Osteoblast (primary cell): ENCODE measurements around the gene GPATCH1. TPM values are rescaled to one million over a fixed set of nuclear protein-coding genes. Genes with fewer than 3 reads are reported as not detected.
"Not testable (repeated sequence)": the region's sequence is repeated elsewhere in the genome, so short reads cannot be mapped to it uniquely, and the experiment has no call there.

Experiments
- DNase-seq: peaks from one replicate; pipeline ENCODE4 v3.0.0; 2011; ENCODE audit warnings: low spot score, mixed read lengths; ENCODE audit not compliant: insufficient read length; ENCODE audit errors: missing footprints
- H2AFZ ChIP-seq: 2 replicates; pipeline ENCODE4 v1.6.0; 2011; ENCODE audit warnings: mild to moderate bottlenecking, low read length
- H3K27ac ChIP-seq: 2 replicates; pipeline ENCODE4 v1.5.1; 2011; ENCODE audit warnings: mild to moderate bottlenecking, low read depth, low read length, moderate library complexity
- H3K27me3 ChIP-seq: 2 replicates; pipeline ENCODE4 v1.6.0; 2012; ENCODE audit warnings: mild to moderate bottlenecking, control low read depth, inconsistent platforms, low read length, moderate library complexity; ENCODE audit not compliant: insufficient read depth
- H3K36me3 ChIP-seq: 2 replicates; pipeline ENCODE4 v1.5.1; 2011; ENCODE audit warnings: mild to moderate bottlenecking, low read length, control low read depth, moderate library complexity; ENCODE audit not compliant: insufficient read depth
- H3K4me1 ChIP-seq: 2 replicates; pipeline ENCODE4 v1.5.1; 2011; ENCODE audit warnings: mild to moderate bottlenecking, low read length, control low read depth, moderate library complexity; ENCODE audit not compliant: insufficient read depth
- H3K4me2 ChIP-seq: 2 replicates; pipeline ENCODE4 v1.6.0; 2011; ENCODE audit warnings: mild to moderate bottlenecking, low read length; ENCODE audit not compliant: insufficient read depth
- H3K4me3 ChIP-seq: fragments of 200-600 bp; sonication (generic); 3 replicates; pipeline ENCODE4 v1.5.1; 2012; ENCODE audit warnings: mild to moderate bottlenecking, low read length, inconsistent platforms; ENCODE audit not compliant: insufficient read depth
- H3K79me2 ChIP-seq: 2 replicates; pipeline ENCODE4 v1.6.0; 2012; ENCODE audit warnings: mild to moderate bottlenecking, low read length, control low read depth, inconsistent platforms; ENCODE audit not compliant: insufficient read depth
- H3K9me3 ChIP-seq: 2 replicates; pipeline ENCODE4 v1.5.1; 2011; ENCODE audit warnings: low read depth, low read length, control low read depth
- H4K20me1 ChIP-seq: 2 replicates; pipeline ENCODE4 v1.6.0; 2012; ENCODE audit warnings: mild to moderate bottlenecking, low read length, control low read depth; ENCODE audit not compliant: insufficient read depth
- total RNA-seq: library from RNA; depleted of rRNA; stranded (reverse); fragments of >200 nt; gene quantifications from 2 replicates; pipeline ENCODE4 v1.2.3, GENCODE V29; 2012
- TF ChIP-seq, protein P1 (sequence below): IDR thresholded peaks from 2 replicates; pipeline ENCODE4 v1.5.1; 2011; ENCODE audit warnings: mild to moderate bottlenecking, low read depth, low read length, moderate library complexity; ENCODE audit errors: extremely low read depth

The GPATCH1 gene
- total RNA-seq, 1 donor, result 6.2 TPM

- Histone ChIP-seq H2AFZ (no peak overlapping the region), H3K4me3 (no peak overlapping the region), H3K4me2 (no peak overlapping the region), H3K9me3 (no peaks in the 10 kb centered on the region), H3K27ac (no peak overlapping the region), H3K79me2 (no peaks in the 10 kb centered on the region), H4K20me1 (no peaks in the 10 kb centered on the region), H3K36me3 (peaks cover 11% of the 10 kb centered on the region), H3K4me1 (no peaks in the 10 kb centered on the region), H3K27me3 (no peaks in the 10 kb centered on the region)
- TF ChIP-seq, protein P1, sequence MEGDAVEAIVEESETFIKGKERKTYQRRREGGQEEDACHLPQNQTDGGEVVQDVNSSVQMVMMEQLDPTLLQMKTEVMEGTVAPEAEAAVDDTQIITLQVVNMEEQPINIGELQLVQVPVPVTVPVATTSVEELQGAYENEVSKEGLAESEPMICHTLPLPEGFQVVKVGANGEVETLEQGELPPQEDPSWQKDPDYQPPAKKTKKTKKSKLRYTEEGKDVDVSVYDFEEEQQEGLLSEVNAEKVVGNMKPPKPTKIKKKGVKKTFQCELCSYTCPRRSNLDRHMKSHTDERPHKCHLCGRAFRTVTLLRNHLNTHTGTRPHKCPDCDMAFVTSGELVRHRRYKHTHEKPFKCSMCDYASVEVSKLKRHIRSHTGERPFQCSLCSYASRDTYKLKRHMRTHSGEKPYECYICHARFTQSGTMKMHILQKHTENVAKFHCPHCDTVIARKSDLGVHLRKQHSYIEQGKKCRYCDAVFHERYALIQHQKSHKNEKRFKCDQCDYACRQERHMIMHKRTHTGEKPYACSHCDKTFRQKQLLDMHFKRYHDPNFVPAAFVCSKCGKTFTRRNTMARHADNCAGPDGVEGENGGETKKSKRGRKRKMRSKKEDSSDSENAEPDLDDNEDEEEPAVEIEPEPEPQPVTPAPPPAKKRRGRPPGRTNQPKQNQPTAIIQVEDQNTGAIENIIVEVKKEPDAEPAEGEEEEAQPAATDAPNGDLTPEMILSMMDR, result no peak
- no peak for DNase-seq
These were observed 43.5 kb downstream of the GPATCH1 start for GRCh38 chr19:33124207-33125098.

GRCh38 chr19:33125929-33126388, 45.0 kb downstream of the GPATCH1 start:
- peak overlapping the region; percentile 74 for H3K4me2 ChIP-seq
- no peaks in the 10 kb centered on the region for H4K20me1 ChIP-seq
- peak overlapping the region; percentile 38 for H3K4me3 ChIP-seq
- H3K4me1 ChIP-seq, result no peaks in the 10 kb centered on the region
- H2AFZ ChIP-seq, result peak overlapping the region; percentile 82
- peaks cover 11% of the 10 kb centered on the region for H3K36me3 ChIP-seq
- TF ChIP-seq, protein P1, result peak; percentile 87
- no peaks in the 10 kb centered on the region for H3K79me2 ChIP-seq
- H3K27me3 ChIP-seq, result no peaks in the 10 kb centered on the region
- no peak overlapping the region for H3K27ac ChIP-seq
- H3K9me3 ChIP-seq, result no peaks in the 10 kb centered on the region
- peak; percentile 93 for DNase-seq

- not testable (repeated sequence) for H4K20me1 ChIP-seq, H3K4me3 ChIP-seq, H3K9me3 ChIP-seq, H3K4me1 ChIP-seq, H3K79me2 ChIP-seq, H2AFZ ChIP-seq, H3K27ac ChIP-seq, H3K27me3 ChIP-seq, H3K4me2 ChIP-seq, DNase-seq
- peaks cover 11% of the 10 kb centered on the region for H3K36me3 ChIP-seq
These were observed 45.7 kb downstream of the GPATCH1 start for GRCh38 chr19:33126712-33127111.

DNA sequence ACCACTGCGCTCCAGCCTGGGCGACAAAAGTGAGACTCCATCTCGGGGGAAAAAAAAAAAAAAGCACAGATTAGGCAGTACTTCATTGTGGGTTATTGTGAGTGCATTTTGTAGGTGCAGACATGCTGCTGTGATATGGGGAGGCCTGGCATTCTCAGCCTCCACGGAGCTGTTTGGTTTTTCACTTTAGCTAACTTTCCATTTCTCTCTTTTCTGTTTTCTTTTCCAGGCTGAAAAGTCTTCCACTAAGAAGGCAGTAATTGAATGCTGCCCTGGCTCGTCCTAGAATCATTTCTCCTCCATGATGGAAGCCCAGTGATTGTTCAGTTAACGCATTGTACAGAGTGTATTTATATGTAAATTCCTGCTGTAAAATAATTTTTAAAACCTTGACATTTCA, 48.9 kb downstream of the GPATCH1 start:
- Histone ChIP-seq H3K4me2 (no peak overlapping the region), H3K27me3 (no peaks in the 10 kb centered on the region), H3K79me2 (no peaks in the 10 kb centered on the region), H3K9me3 (no peaks in the 10 kb centered on the region), H3K4me3 (no peak overlapping the region), H3K4me1 (no peaks in the 10 kb centered on the region), H3K27ac (no peak overlapping the region), H2AFZ (no peak overlapping the region), H4K20me1 (no peaks in the 10 kb centered on the region), H3K36me3 (peaks cover 11% of the 10 kb centered on the region)
- TF ChIP-seq, protein P1, result no peak
- peak; percentile 50 for DNase-seq
